ENCODE measurements around the gene FOXP1. TPM values are rescaled to one million over a fixed set of nuclear protein-coding genes. Genes with fewer than 3 reads are reported as not detected.

Gene FOXP1
- total and polyA plus RNA-seq, 2 of the 8 experiments (the other 6 are each of a cell fraction or from before 2014, with no cell fraction given) = 13.9 to 25.4 TPM

GRCh38 chr3:71166339-71167240 is 416.9 kb downstream of the FOXP1 start:
- H2BK5ac ChIP-seq (ENCODE audit: low read depth, low read length) = no peak overlapping the region
- POLR2A ChIA-PET (ENCODE audit: partially characterized antibody) = interaction anchor here (1.1 kb wide), 1 partner anchor 8 kb away, joined by 4 read pairs; no protein-coding TSS in a partner anchor

More at GRCh38 chr3:71166339-71167240, 416.9 kb downstream of the FOXP1 start:
- no peaks in the 10 kb centered on the region for H3K9me3 ChIP-seq (ENCODE audit: insufficient read depth in 2 of 2, low read depth in 1 of 2, low read length in 1 of 2)
- no peak overlapping the region for H4K5ac ChIP-seq (ENCODE audit: insufficient read length, low read depth, low read length)
- 91% methylated on average over 10 of the region's 10 CpGs; no CpG with 5 or more reads in 1 of the 2 experiments for WGBS, 2 experiments (ENCODE audit: extremely low coverage in 1 of 2, insufficient coverage in 1 of 2, insufficient read length in 1 of 2, insufficient replicate concordance in 2 of 2, low coverage in 1 of 2, low lambda C conversion rate in 2 of 2, missing lambda C conversion rate in 1 of 2)
- no peaks in the 10 kb centered on the region for H3K23me2 ChIP-seq (ENCODE audit: low read depth, low read length)
- no peaks in the 10 kb centered on the region for H3K36me3 ChIP-seq (ENCODE audit: control insufficient read depth in 2 of 4, insufficient read depth in 4 of 4, low read length in 3 of 4)
- no peaks in the 10 kb centered on the region for H3K79me2 ChIP-seq (ENCODE audit: control insufficient read depth in 1 of 2, insufficient read depth in 2 of 2, low read length in 2 of 2)
- no peak overlapping the region for H4K8ac ChIP-seq (ENCODE audit: extremely low read depth, insufficient read depth, low read length)
- no peak overlapping the region for H3K4me2 ChIP-seq (ENCODE audit: insufficient read depth in 1 of 2, low read depth in 2 of 2, low read length in 2 of 2)
- H3K4ac ChIP-seq (replicated peaks; ENCODE audit: insufficient read length, low read depth, low read length) = no peak overlapping the region
- H3K23ac ChIP-seq (ENCODE audit: insufficient read length) = no peak overlapping the region
- H3K56ac ChIP-seq (replicated peaks; ENCODE audit: insufficient read length, low read depth, low read length) = no peak overlapping the region
- no peak overlapping the region for H2BK15ac ChIP-seq (ENCODE audit: low read length)
- no peak overlapping the region for H4K91ac ChIP-seq (replicated peaks; ENCODE audit: insufficient read length, low read length)
- H3K14ac ChIP-seq (ENCODE audit: insufficient read length) = no peak overlapping the region
- no peak overlapping the region for H2BK20ac ChIP-seq (ENCODE audit: low read length)
- no peak overlapping the region for H2BK12ac ChIP-seq (ENCODE audit: low read depth, low read length)
- H3K18ac ChIP-seq (ENCODE audit: extremely low read depth, low read length) = no peak overlapping the region
- CTCF ChIA-PET (ENCODE audit: partially characterized antibody) = no interaction called here
- H3K4me1 ChIP-seq (replicated peaks in 1 of 4; ENCODE audit: control insufficient read depth in 3 of 4, insufficient read depth in 4 of 4, low read length in 3 of 4) = peaks cover 0 to 9% (median 3%) of the 10 kb centered on the region in 4 experiments; a peak in 4 of 7 replicates
- no peak overlapping the region for H3K27ac ChIP-seq (ENCODE audit: low read depth, low read length)
- no peak overlapping the region for H2AK5ac ChIP-seq (ENCODE audit: low read depth, low read length)
- H3K79me1 ChIP-seq (ENCODE audit: low read depth, low read length) = no peaks in the 10 kb centered on the region
- no peak overlapping the region for H2BK120ac ChIP-seq (replicated peaks; ENCODE audit: low read depth, low read length)
- no peaks in the 10 kb centered on the region for H3K27me3 ChIP-seq (replicated peaks in 1 of 4; ENCODE audit: control insufficient read depth in 3 of 4, extremely low read depth in 1 of 4, insufficient read depth in 3 of 4, low read length in 3 of 4)
- TF ChIP-seq EZH2 (IDR thresholded peaks at IDR 0.05; ENCODE audit: low read depth, low read length, severe bottlenecking) (no peak), CBX8 (IDR thresholded peaks at IDR 0.05; ENCODE audit: borderline replicate concordance, low read depth, low read length) (no peak), JUN (IDR thresholded peaks at IDR 0.05; ENCODE audit: low read depth, low read length) (no peak), SP2 (IDR thresholded peaks at IDR 0.05; ENCODE audit: low read length) (no peak), MAFK (IDR thresholded peaks at IDR 0.05; ENCODE audit: low read depth, low read length) (no peak), ZNF274 (IDR thresholded peaks at IDR 0.05; ENCODE audit: borderline replicate concordance, extremely low read depth, low read length) (no peak), TBP (IDR thresholded peaks at IDR 0.05; ENCODE audit: low read depth, low read length) (no peak), YY1 (IDR thresholded peaks at IDR 0.05; ENCODE audit: low read depth, low read length) (no peak)
- no peak overlapping the region for H3K9ac ChIP-seq (replicated peaks in 1 of 4; ENCODE audit: extremely low read depth in 1 of 4, low read depth in 3 of 4, low read length in 3 of 4)
- no peaks in the 10 kb centered on the region for H4K20me1 ChIP-seq (replicated peaks in 1 of 2; ENCODE audit: control insufficient read depth in 1 of 2, insufficient read depth in 2 of 2, low read length in 2 of 2)
- no peak overlapping the region for H2AFZ ChIP-seq (ENCODE audit: low read length)
- no peak for DNase-seq (ENCODE audit: low read depth in 1 of 2, low spot score in 2 of 2)
- no peak overlapping the region for H3K4me3 ChIP-seq (ENCODE audit: extremely low read depth in 1 of 4, insufficient read depth in 2 of 4, low read depth in 3 of 4, low read length in 4 of 4)
- FAIRE-seq = no peak

All from H1 (cell line).